GM19438 (cell line): ENCODE measurements around the gene MEPCE.

ENCODE experiments used
- ATAC-seq: cut with Tn5 transposase; IDR thresholded peaks from one replicate; pipeline ENCODE4 v1.9.1; 2021; ENCODE audit warnings: low read depth; ENCODE audit not compliant: unreplicated experiment

Gene MEPCE

DNA sequence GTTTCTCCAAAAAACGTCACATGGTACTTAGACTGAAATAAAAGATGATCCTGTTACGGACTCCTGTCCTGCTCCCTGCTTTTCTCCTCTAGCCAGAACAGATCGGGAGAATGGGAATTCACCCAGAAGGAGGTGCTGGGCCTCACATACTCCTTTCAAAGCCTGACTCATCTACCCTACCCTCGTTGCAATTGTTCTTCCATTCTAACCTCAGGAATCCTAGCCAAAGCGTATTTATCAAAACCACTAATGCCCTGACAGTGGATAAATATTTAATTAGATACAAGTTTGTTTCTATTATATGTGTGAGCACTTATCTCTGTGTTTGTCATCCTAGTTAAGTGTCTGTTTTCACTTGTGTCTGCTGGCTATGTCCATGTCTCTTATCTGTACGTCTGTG lies 22.9 kb upstream of the MEPCE start:
- ATAC-seq, result no peak

DNA sequence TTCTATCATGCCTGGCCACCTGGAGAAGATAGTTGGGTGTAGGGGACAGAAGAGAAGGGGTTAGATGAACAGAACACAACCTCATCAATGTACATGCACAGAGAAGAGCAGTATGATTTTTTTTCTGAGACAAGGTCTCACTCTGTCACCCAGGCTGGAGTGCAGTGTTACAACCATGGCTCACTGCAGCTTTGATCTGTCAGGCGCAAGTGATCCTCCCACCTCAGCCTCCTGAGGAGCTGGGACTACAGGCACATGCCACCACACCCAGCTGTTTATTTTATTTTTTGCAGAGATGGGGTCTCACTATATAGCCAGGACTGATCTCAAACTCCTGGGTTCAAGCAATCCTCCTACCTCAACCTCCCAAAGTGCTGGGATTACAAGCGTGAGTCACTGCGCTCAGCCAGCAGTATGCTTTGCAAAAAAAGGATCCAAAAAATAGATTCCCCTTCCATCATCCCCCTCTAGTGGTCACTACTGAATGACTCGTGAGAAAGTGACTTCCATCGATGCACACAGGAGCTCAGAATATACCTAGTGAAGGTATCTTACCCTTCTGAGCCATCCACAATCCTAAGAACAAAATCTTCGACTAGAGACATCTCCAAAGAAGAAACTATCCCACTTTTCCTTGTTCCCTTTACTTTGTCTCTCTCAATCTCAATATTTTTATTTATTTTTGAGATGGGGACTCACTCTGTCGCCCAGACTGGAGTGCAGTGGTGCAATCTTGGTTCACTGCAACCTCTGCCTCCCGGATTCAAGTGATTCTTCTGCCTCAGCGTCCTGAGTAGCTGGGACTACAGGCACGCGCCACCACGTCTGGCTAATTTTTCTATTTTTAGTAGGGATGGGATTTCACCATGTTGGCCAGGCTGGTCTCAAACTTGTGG lies 22.1 kb upstream of the MEPCE start:
- ATAC-seq, result no peak

DNA sequence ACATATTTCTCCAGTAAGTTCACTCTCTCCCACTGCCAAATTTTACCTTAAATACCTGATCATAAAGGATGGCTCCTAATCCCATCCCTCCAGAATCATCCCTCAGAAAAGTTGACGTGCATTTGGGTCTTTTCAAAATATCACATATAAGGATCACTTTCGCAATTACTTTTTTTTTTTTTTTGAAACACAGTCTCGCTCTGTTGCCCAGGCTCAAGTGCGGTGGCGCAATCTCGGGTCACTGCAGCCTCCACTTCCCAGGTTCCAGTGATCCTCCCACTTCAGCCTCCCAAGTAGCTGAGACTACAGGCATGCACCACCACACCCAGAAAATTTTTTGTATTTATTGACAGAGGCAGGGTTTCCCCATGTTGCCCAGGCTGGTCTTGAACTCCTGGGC lies 18.5 kb upstream of the MEPCE start:
- ATAC-seq, result no peak

DNA sequence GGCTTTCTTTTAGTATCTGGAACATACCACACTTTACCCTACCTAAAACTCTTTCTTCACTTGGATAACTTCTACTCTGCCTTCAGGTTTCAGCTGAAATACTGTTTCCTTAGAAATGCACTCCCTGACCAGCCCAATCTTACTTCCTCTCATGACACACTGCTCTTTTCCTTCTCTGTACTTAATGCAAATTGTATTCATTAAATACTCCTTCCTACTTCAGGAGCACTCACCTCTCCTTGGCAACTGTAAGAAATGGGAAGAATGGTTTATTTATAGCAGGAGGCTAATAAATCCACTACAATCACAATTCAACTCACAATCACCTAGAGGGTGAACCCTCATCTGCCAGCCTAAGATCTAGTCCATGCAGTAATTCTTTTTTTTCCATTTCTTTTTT lies 16.3 kb upstream of the MEPCE start:
- ATAC-seq, result no peak

DNA sequence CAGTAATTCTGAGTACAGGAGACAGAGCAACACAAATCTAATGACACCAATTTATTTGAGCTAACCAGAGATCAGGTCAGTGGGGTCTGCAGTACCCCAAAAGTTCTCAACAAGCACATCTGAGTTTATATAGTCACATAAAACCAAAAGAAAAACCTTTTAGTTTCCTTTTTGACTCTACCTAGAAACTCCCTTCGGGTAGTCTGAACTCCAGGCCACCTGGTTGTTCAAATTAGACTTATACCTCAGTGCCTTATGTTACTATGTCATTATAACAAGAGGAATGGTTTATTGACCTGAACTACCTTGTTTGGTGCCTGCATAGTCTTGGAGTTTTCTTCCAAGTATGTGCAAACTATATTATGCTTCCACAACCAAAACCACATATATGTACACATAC lies 15.7 kb upstream of the MEPCE start:
- ATAC-seq, result no peak

DNA sequence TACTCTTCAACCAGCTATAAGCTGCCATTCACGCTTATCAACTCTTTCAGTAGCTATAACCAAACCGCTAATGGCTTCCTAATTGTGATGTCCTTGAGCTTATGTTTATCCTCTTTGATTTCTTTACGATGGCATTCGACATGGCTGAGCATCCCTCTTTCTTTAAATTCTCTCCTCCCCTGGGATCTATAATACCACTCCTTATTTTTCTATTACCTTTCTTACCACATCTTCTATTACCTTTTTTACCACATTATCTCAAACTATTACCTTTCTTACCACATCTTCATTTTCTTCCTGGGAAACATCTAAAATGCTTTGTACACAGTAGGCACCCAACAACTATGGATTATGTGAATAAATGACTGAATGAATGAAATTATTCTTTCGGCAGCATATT lies 14.2 kb upstream of the MEPCE start:
- ATAC-seq, result no peak

DNA sequence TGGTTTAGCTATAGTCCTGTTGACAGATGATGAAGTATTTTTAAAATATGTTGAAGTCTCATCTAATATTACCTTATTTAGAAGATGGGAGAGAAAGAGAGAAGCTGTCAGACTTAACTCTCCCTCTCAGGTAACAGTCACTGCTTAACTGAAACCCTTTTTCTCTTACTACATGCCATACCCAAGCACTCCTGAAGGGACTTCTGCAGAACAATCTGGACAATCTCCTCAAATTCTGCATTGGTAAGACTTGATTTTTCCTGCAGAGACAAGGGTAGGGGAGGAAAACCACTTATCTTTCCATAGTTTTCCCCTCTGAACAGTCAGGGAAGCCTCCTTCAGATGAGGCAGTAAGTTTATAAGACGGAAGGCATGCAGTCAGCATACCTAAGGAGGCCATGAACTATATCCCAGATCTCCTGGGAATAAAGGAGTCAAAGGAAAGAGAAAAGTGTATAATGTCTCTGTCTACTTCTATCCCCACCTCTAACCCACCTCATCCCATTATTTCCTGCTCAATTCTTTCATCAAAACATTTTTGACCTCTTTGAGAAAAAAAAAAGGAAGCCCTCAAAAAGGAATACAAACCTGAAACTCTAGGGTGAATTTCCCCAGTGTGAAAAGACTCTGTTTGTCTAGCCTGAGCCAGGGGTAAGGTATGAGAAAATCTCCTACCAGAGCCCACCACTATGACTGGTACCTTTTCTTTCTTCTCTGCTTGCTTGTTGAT lies 10.5 kb upstream of the MEPCE start:
- no peak for ATAC-seq

DNA sequence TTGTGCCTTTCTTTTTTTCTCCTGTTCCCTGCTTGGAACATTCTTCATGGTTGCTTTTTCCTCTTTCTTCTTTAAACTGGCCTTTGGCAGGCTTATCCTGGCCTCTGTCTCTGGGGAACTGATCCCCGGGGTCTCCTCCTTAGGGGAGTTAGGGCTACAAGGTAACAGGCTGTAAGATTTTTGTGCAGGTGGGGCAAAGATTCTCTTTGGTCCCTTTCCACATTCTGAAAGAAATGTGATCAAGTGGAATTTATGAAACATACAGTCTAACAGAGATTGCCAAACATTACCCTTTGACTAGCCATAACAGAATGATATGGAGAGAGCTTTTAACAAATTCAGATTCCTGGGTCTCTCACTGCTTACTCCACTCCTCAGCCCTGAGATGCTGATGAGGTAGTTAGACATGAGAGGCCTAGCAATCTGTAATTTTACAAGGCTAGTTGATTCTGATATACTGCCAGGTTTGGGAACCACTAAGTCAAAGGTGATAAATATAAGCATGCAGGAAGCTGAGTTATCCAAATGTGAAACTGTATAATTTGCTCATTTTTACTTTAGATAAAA lies 9.9 kb upstream of the MEPCE start:
- ATAC-seq, result no peak

DNA sequence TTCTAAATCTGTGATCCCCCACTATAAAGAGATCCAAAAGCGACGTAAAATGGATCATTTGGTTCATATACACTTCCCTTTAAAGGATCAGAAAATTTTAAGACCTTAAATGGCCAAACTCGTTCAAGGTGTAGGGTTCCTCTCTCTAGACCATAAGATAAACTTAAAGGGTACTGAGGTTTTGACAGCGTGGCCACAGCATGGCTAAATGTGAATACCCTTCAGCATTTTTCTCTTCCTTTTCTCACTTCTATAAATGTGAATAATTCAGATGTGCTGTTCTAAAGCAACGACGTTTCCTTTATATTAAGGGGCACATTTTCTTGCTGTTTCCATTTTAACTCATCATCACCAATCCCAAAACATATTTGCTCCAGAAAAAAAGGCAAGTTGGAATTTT lies 6.3 kb upstream of the MEPCE start:
- ATAC-seq, result no peak

DNA sequence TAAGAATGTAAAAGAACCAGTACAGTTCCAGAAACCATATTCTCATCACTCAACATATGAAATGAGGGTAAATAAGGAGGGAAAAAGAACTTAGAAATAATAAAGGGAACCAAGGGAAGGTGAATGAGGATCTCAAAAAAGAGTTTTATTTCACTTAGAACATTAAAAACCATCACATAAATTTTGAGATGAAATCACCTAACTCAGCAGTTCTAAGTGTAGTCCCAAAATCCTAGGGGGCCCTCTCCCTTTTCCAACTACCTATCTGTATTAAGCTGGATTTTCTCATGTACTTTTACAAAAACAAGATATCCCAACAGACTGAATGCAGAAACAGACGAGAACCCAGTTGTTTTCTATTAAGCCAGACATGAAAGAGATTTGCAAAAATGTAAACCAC lies 4.3 kb upstream of the MEPCE start:
- ATAC-seq, result no peak

DNA sequence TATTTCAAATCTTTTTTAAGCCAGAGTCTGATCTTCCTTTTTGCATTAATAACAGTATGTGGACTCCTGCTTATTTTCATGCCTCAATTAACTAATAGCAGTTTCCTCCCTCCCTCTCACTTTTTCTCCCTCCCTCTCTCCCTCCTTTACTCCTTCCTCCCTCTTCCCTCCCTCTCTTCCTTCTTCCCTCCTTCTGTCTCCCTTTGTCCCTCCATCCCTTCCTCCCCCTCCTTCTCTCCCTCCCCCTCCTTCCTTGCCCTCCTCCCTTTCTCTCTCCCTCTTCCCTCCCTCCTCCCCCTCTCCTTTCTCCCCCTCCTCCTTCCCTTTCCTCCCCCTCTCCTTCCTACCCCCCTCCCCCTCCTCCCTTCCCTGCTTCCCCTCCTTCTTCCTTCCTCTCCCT lies 3.1 kb upstream of the MEPCE start:
- no peak for ATAC-seq

DNA sequence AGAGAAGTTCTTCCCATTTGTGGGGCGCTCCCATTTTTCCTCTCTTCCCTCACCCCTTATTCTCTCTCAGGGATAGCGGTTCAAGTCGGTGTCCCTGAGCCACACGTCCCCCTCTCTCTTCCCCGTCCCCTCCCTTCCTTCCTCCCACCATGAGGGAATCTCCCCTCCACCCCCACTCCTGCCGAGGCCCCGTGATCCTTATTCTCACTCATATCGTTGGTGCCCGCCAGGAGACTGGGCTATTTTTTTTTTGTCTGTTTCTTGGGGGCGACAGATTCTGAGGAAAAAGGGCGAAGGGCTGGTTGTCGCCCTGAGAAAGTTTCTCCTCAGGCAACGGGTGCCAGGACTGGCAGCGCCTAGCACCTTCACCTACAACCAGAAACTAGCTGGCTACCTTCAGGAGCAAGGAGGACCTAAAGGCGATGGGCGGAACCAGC lies 1.9 kb upstream of the MEPCE start:
- no peak for ATAC-seq

DNA sequence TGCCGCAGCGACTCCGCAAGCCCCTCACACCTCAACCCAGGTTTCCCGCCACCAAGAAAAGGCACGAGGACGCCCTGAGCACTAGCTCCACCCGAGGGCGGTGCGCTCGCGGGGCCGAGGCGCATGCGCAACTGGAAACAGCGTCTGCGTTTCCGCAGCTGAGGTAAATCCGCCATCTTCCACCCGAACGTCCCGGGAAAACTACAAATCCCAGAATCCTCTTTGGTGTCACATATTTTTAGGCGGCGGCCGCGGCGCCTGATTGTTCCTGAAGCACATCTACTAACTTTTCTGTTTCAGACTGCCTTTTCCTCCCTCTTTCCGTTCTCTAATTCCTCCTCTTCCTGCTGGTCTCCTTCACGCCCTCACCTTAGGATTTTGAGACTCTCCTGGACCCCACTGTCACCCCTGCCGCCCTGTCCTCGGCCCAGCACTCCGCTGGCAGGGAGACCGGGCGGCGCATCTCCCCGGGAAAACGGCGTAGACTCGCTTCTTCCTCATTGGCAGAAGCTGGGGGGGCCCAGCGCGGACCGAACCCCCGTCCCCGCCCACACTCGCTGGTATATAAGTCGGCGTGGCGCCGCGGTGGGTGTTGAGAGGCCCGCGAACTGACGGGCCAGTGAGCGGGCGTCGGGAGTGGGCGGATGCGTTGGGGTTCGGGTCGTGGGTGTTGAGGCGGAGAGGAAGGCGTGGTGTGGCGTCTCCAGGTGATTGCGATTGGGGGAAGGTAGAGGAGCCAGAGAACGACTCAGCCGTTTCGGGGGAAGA lies 1.2 kb upstream of the MEPCE start, which contains the start of gene ZCWPW1:
TSS of gene ZCWPW1 (minus strand) at position 505 of the 768 bp plus-strand sequence. CDS start 8,054 bp downstream, outside the sequence.
- peak; percentile 53 for ATAC-seq

DNA sequence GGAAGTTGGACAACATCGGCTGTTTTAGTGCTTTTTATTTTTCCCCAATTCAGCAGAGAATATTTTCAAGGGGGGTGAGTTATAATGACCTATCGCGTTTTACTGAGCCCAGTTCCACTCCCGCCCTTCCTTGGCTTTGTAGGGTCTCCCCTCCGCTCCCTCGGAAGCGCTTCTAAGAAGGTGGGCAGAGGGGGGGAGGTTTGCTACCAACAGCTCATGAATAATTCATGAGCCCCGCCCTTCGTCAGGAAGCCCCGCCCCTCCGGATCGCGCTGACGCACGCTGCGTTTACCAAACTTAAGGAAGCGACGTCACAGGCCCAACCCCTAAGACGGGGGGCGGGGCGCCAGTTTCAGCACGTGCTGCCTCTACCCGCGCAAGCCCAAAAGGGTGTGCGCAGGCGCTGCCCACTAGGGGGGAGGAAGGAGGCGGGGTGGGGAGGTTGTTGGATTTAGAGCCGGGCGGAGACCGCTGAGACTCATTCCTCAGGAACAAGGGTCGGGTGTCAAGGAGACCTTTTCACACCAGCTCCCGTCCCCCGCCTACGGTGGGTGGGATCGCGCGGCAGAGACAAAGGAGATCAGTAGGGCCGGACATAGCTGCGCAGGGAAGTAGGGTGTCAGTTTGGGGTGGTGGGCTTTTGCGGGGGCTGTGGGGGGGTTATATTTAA lies 529 bp upstream of the MEPCE start:
- ATAC-seq, result peak; percentile 38

DNA sequence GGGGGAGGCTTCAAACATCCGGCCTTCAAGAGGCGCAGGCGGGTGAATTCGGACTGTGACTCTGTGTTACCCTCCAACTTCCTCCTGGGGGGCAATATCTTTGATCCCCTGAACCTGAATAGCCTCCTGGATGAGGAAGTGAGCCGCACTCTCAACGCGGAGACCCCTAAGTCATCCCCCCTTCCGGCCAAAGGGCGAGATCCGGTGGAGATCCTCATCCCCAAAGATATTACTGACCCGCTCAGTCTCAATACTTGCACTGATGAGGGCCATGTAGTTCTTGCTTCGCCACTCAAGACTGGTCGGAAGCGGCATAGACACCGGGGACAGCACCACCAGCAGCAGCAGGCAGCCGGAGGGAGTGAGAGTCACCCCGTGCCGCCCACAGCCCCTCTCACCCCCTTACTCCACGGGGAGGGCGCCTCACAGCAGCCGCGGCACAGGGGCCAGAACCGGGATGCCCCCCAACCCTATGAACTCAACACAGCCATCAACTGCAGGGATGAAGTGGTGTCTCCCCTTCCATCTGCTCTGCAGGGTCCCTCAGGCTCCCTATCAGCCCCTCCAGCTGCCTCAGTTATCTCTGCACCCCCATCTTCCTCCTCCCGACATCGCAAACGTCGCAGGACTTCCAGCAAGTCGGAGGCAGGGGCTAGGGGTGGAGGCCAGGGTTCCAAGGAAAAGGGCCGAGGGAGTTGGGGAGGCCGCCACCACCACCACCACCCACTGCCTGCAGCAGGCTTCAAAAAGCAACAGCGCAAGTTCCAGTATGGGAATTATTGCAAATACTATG lies 1.1 kb downstream of the MEPCE start:
- no peak for ATAC-seq

DNA sequence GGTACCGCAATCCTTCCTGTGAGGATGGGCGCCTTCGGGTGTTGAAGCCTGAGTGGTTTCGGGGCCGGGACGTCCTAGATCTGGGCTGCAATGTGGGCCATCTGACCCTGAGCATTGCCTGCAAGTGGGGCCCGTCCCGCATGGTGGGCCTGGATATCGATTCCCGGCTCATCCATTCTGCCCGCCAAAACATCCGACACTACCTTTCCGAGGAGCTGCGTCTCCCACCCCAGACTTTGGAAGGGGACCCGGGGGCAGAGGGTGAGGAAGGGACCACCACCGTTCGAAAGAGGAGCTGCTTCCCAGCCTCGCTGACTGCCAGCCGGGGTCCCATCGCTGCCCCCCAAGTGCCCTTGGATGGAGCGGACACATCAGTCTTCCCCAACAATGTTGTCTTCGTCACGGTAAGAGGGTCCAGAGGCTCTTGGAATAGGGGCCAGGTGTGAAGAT lies 1.7 kb downstream of the MEPCE start:
- no peak for ATAC-seq

DNA sequence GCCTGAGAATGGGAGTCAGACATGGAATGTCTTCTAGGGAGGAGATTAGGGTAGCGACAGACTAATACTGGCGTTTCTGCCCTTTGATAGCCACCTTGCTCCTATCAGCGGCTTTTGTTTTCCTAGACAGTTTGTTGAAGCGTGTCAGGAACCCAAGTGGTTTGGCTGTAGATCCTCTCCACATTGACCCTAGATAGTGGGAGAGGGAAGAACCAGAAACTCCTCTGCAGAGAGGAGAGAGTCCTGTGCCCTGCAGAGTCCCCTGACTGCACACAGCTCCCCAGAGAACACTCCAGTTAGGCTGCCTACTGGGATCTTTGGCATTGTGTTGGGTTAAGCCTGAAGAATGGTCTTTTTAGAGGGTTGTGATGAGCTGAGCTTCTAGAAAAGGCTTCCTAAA lies 2.4 kb downstream of the MEPCE start:
- no peak for ATAC-seq

DNA sequence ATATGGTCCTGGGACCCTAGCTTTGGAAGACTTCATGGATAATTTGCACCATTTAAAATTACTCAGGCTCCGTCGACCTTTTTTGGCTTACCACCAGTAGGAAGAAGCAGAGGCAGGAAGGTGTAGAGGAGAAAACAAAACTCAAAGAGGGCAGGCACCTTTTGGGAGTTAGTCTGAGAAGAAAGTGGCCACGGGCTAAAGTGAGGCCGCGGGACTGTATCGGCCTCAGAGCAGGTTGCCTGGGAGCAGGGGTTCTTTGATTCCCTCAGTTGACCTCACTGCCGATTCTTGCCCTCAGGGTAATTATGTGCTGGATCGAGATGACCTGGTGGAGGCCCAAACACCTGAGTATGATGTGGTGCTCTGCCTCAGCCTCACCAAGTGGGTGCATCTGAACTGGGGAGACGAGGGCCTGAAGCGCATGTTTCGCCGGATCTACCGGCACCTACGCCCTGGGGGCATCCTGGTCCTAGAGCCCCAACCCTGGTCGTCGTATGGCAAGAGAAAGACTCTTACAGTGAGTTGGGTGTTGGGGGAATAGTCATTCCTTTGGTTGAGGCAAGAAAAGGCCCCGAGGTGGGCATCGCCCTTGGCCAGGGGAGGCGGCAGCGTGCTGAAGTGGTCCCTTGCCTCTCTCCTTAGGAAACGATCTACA lies 3.1 kb downstream of the MEPCE start:
- no peak for ATAC-seq

DNA sequence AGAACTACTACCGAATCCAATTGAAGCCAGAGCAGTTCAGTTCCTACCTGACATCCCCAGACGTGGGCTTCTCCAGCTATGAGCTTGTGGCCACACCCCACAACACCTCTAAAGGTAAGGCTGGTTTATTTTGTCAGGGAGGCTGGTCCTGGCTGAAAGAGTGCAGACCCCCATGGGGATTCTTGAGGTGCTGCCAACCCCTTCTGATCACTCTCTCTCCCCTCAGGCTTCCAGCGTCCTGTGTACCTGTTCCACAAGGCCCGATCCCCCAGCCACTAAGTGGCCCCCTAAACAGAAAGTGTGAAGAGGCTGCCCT lies 3.6 kb downstream of the MEPCE start:
- no peak for ATAC-seq
